NCI-H2171 treated with DMSO at 0.1 percent for 48 hours (cell line): Measurements from ENCODE around the gene MITF.

Experiments used
- DNase-seq: peaks from one replicate; lab custom pipeline; 2025; lab: John Stamatoyannopoulos, UW

Gene MITF

DNA sequence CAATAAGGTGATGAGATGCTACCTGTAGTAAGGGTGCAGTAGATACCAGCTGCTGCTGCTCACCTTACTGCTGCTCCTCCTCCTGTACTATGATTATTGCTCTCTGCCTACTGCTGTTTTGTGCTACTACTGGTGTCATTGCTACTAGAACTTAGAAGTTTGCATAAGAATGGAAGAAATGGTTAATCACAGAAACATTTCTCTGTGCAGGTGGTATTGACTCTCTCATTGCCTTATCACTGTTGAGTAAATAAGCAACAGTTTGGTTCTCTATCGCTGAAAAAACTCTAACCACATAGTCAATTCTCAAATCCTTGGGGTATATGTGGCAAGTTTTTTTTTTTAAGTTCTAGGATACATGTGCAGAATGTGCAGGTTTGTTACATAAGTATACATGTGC is 16.5 kb downstream of the MITF start:
- DNase-seq = no peak

GRCh38 chr3:69761896-69762767 is 22.9 kb downstream of the MITF start:
- DNase-seq = no peak

- no peak for DNase-seq
These were observed 23.5 kb downstream of the MITF start for GRCh38 chr3:69762768-69763229.

- DNase-seq = no peak
These were observed 24.2 kb downstream of the MITF start for GRCh38 chr3:69763458-69763857.

DNA sequence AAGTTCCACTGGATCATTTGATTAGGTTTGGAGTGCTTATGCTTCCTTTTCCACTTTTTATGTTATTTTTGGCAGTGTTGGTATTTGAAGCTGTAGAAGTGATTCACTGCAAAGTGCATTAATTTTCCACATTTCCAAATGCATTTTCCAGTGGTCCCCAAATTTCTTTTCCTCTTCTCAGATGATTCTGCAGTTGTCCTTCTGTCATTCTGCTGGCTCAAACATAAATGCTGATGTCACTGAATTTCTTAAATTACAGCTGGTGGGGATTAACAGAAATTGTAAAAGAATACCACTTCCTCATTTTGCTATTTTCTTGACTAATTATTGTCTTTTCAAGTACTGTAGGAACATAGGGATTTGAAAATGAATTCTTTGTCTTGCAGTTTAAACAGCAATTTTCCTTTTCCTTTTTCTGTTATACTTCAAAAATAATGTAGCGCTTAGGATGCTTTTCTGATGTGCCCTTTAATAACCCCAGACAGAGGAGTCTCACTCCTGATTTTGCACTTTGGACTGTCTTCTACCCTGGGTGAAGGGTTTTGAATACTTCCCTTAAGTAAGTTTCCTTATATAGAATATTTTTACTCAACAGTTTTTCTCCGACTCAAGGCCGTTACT is 25.0 kb downstream of the MITF start:
- no peak for DNase-seq

- DNase-seq = no peak
These were observed 25.6 kb downstream of the MITF start for GRCh38 chr3:69764861-69765260.

- no peak for DNase-seq
These were observed 27.4 kb downstream of the MITF start for GRCh38 chr3:69766638-69767037.

DNA sequence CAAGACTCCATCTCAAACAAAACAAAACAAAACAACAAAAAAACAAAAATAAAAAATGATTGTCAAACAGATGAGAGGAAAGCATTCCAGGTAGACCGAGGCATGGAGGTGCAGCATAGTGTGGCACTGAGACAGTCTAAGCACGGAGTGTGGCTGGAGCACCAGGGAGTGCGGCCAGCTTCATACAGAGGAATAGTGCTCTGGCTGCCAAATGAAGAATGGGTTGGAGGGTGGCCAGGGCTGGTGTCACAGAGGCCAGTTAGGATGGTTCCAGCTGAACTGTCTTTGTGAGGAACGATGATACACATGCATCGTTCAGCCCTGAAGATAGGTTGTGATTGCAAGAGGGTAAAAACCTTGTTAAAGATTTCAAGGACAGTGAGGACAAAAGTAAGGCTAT is 28.3 kb downstream of the MITF start:
- DNase-seq = no peak

DNA sequence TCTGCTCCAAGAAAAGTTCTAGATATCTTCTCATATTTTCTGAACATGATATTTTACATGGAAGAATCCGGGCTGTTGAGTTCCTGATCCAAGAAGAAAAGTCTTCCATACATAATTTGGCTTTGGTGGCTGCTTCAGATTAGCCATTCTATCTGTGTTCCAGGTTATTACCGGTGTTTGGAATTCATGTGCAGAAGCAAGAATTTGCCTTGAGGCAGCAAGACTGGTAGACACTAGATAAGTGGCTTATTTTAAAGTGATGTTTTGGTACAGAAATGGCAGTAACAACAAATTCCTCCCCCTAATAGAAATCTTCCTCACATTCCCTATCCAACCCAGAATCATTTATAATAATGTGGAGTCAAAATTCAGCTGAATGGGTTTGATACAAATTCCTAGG is 29.2 kb downstream of the MITF start:
- DNase-seq = no peak

GRCh38 chr3:69770219-69770618 is 31.0 kb downstream of the MITF start:
- no peak for DNase-seq

GRCh38 chr3:69770976-69771634 is 31.8 kb downstream of the MITF start:
- DNase-seq = no peak

DNA sequence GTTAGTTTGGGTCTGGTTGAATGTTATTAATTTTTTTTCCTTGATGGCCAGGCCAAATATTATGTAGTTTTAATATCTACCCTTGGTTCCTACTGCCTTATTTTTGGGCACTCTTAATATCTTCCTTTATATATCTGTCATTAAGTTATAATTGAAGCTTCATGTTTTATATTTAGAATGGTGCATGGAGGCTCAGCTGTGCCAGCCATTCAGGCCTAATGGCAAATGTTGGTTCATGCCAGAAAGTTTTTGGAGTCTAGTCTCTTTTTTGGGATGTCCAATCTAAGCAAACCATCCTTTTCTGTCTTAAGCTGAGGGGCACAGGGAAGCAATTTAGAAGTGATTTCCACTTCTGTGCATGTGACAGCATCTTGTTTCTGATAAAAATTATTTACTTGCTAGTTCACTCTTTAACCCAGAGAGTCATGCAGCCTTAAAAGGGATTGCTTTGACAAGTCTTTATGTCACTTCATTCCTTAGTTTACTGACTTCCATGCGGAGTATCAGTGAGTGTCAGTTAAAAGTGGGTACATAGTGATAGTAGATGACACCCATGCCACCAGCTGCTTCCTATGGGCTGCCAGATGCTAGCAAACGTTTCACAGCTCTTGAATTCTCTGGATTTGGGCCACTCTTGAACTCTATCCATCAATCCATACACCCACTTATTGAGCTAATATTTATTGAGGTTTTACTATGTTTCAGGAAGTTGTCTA is 33.0 kb downstream of the MITF start:
- DNase-seq = no peak

GRCh38 chr3:69774029-69774428 is 34.8 kb downstream of the MITF start:
- no peak for DNase-seq

DNA sequence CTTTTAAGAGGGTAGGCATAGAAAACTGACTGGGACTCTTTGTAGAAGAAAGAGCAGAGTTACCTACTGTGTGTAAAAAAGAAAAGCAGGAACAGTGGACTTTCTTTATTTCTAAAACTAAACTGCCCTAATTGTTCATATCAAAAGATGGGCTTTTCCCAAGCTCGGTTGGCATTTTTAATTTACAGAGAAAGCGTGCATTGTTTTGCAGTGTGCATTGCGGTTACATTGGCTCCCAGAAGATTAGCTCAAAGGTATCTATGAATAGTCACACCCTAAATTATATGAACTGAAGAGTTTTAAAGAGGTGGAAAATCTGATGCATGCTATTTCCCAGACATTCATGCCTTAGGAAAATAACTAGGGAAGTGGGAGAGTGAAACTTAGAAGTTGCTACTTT is 36.5 kb downstream of the MITF start:
- DNase-seq = no peak

DNA sequence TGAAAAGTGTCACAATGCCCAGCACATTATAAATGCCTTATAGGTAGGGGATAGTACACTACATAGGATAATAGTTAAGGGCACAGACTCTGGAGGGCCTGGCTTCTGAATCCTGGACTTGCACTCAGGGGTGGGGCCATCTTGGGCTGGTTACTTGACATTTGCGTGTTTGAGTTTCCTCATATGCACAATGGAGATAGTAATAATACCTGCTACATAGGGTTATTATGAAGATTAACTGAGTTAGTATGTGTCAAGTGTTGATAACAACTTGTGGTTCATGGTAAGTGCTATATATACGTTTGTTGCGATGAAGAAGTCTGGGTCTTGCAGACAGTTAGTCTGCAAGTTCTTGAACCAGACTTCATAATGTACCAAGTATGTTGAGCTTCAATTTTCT is 37.0 kb downstream of the MITF start:
- no peak for DNase-seq

DNA sequence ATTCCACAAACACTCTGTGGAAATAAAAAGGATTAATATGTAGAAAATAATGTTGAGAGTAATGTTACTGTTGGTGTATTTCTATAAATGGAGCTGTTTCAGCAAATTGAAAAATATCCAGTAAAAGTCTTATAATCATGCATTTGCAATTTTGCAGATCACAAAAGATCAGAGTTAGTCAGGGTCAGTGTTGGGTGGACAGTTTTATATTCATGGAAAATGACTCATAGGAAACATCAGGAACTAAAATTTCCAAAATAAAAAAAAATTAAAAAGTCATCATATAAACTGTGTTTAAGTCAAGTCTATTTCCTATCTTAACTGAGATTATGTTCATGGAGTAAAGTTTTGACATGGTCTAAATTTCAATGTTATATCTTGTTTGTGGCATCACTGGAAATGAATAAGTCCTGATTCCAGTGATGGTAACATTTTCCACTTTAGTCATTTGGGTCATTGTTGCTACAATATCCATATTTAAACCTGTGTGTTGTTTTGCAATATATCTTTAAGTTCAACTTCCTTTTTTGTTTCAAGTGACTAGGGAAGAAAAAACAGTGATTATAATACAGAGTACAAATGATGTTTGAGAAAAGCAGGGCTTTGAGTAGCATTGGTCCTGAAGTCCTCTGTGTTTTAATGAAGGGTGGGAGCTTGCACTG is 37.8 kb downstream of the MITF start:
- DNase-seq = no peak

DNA sequence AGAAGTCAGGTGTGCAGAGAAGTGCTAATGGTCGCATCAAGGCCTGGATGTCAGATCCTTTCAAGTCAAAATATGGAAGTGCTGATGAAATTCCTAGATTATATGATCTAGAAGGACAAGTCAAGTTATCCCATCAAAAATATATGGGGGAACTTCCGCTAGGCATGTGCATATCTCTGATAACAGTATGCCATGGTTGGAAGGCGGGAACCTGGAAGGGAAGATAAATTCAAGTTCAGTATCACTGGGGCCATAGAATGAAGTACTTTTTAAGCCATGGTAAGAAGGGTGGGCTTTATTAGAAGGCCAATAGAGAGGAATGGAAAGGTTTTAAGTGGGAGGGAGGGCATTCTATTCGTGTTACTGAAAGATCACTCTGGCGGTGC is 38.3 kb downstream of the MITF start:
- DNase-seq = no peak

DNA sequence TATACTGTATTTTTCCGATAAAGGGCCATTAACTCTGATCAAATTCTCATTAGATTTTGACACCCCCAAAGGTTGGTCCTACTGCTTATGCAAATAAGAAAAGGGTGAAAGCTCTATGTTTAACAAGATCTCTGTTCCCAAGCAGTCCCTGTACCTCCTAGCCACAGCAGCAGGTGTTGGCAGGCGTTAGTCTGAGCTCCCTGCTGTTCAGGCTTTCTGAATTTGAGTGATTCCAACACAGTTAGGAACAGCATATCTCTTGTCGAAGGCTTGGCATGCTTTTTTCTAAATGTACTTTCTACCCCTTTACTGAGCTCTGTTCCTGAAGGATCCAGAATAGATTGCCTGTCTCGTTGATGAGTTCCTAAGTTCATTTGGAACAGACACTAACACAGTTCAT is 42.3 kb downstream of the MITF start:
- DNase-seq = peak; percentile 79

DNA sequence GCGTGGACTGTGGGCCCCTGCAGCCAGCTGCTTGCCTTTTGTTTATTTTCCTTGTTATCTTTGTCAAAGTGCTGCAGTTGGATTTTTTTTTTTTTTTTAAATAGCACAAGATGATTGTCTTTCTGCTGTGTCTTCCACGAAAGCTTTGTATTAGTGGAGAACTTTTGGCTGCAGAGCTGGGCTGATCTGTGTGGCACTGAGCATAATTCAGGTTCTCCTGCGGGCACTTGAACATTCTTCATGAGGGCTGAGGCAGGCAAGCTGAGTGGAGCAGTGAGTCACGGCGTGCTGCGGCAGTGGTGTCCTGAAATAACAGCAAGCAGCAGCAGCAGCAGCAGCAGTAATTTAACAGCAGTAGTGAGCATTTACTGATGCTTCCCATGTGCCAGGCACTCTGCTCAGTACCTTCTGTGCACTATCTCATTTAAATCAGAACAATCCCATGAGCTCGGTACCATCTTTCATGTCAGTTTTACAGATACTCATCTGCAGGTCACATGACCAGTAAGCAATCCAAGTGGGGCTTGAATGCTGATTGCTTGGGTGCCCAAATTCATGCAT is 45.8 kb downstream of the MITF start:
- peak; percentile 74 for DNase-seq

GRCh38 chr3:69785769-69786320 is 46.6 kb downstream of the MITF start:
- no peak for DNase-seq

GRCh38 chr3:69786854-69787253 is 47.6 kb downstream of the MITF start:
- no peak for DNase-seq
